ENCODE results near the gene SOX8. TPM values are rescaled to one million over a fixed set of nuclear protein-coding genes. Genes with fewer than 3 reads are reported as not detected.

The SOX8 gene
- total RNA-seq, 4 donors from 2014 or later: under 0.01 to 6.4 (median 1.1) TPM; not detected in 1

- no peak for DNase-seq
- no peak overlapping the region for H3K4me3 ChIP-seq
- intact Hi-C loops (cut with DNase I; ENCODE audit: low total_unique reads): no loop called here
- H3K27me3 ChIP-seq: no peaks in the 10 kb centered on the region
- H3K27ac ChIP-seq: no peak overlapping the region
- no peaks in the 10 kb centered on the region for H3K36me3 ChIP-seq
- no peaks in the 10 kb centered on the region for H3K9me3 ChIP-seq
- H3K4me1 ChIP-seq: no peaks in the 10 kb centered on the region
- TF ChIP-seq POLR2A (IDR thresholded peaks at IDR 0.05): no peak
- TF ChIP-seq, protein P1, sequence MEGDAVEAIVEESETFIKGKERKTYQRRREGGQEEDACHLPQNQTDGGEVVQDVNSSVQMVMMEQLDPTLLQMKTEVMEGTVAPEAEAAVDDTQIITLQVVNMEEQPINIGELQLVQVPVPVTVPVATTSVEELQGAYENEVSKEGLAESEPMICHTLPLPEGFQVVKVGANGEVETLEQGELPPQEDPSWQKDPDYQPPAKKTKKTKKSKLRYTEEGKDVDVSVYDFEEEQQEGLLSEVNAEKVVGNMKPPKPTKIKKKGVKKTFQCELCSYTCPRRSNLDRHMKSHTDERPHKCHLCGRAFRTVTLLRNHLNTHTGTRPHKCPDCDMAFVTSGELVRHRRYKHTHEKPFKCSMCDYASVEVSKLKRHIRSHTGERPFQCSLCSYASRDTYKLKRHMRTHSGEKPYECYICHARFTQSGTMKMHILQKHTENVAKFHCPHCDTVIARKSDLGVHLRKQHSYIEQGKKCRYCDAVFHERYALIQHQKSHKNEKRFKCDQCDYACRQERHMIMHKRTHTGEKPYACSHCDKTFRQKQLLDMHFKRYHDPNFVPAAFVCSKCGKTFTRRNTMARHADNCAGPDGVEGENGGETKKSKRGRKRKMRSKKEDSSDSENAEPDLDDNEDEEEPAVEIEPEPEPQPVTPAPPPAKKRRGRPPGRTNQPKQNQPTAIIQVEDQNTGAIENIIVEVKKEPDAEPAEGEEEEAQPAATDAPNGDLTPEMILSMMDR (IDR thresholded peaks at IDR 0.05): no peak
Observed at GRCh38 chr16:1006781-1007180, 25.2 kb downstream of the SOX8 start.

- no peak for TF ChIP-seq POLR2A (IDR thresholded peaks at IDR 0.05)
- TF ChIP-seq, protein P1 (IDR thresholded peaks at IDR 0.05): no peak
- no peak overlapping the region for H3K27ac ChIP-seq
- no peaks in the 10 kb centered on the region for H3K9me3 ChIP-seq
- intact Hi-C loops (cut with DNase I; ENCODE audit: low total_unique reads): no loop called here
- H3K4me3 ChIP-seq: no peak overlapping the region
- DNase-seq: no peak
- H3K36me3 ChIP-seq: no peaks in the 10 kb centered on the region
- H3K4me1 ChIP-seq: no peaks in the 10 kb centered on the region
- no peaks in the 10 kb centered on the region for H3K27me3 ChIP-seq
Observed at GRCh38 chr16:1007284-1007850, 25.8 kb downstream of the SOX8 start.

DNA sequence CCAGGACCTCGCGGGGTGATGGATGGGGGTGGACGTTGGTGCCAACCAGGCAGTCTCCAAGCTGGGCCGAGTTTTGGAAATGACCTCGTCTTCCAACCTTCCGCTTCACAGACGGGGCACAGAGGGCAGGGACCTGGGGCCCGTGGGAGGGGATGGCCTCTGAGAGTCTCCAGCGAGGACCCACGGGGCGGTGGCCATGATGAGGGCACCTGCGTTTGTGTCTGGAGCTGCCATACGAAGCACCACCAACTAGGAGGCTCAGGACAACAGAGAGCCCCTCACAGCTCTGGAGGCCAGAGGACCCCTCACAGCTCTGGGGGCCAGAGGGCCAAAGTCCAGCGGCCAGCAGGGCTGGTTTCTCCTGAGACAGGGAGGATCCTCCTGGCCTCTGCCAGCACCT lies 26.5 kb downstream of the SOX8 start:
- Histone ChIP-seq H3K9me3 (no peaks in the 10 kb centered on the region), H3K4me1 (no peaks in the 10 kb centered on the region), H3K27me3 (no peaks in the 10 kb centered on the region), H3K27ac (no peak overlapping the region), H3K4me3 (no peak overlapping the region), H3K36me3 (no peaks in the 10 kb centered on the region)
- intact Hi-C loops (cut with DNase I; ENCODE audit: low total_unique reads): no loop called here
- TF ChIP-seq POLR2A (IDR thresholded peaks at IDR 0.05): no peak
- TF ChIP-seq, protein P1 (IDR thresholded peaks at IDR 0.05): no peak
- no peak for DNase-seq

DNA sequence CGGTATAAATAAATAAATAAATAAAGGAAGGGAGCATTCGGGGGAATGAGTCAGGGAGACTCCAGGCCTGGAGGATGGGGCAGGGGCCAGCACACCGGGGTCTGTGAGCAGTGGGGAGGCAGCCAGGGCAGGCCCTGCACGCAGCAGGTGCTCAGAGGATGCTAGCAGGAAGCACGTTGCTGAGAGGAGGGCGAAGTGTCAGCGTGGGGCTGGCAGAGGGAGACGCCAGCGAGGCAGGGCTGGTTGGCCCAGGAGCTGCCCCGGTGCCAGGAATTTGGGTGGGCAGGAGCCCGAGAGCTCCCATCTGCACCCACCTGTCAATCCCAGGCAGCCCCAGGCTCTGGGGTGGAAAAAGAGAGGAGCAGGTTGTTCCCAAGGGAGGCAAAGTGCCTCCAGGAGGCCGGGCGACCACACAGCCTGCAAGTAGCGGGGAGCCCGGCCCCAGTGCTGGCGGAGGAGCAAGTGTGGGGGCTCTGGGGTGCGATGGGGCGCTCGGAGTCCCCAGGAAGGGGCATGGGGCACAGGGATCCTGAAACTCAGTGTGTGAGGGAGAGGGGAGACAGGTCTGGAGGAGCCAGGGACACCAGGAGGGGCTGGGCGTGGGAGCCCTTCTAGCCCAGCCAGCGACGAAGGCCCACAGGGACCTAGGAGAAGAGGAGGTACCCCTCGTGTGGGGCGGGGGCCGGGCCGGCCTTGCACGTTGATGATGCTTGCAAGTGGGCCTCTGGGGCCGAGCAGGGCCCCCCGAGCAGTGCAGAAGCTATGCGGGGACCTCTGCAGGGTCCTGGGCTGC lies 28.0 kb downstream of the SOX8 start:
- no peaks in the 10 kb centered on the region for H3K36me3 ChIP-seq
- no peak for DNase-seq
- TF ChIP-seq POLR2A (IDR thresholded peaks at IDR 0.05): no peak
- TF ChIP-seq, protein P1 (IDR thresholded peaks at IDR 0.05): no peak
- intact Hi-C loops (cut with DNase I; ENCODE audit: low total_unique reads): no loop called here
- no peak overlapping the region for H3K4me3 ChIP-seq
- H3K4me1 ChIP-seq: no peaks in the 10 kb centered on the region
- no peaks in the 10 kb centered on the region for H3K9me3 ChIP-seq
- H3K27me3 ChIP-seq: no peaks in the 10 kb centered on the region
- no peak overlapping the region for H3K27ac ChIP-seq

GRCh38 chr16:1010251-1010650 lies 28.7 kb downstream of the SOX8 start:
- DNase-seq: no peak
- Histone ChIP-seq H3K27me3 (no peaks in the 10 kb centered on the region), H3K9me3 (no peaks in the 10 kb centered on the region), H3K4me3 (no peak overlapping the region), H3K4me1 (no peaks in the 10 kb centered on the region), H3K27ac (no peak overlapping the region), H3K36me3 (no peaks in the 10 kb centered on the region)
- TF ChIP-seq POLR2A (IDR thresholded peaks at IDR 0.05): no peak
- TF ChIP-seq, protein P1 (IDR thresholded peaks at IDR 0.05): no peak
- intact Hi-C loops (cut with DNase I; ENCODE audit: low total_unique reads): no loop called here
